ENCODE results near the gene NPEPL1. TPM values are rescaled to one million over a fixed set of nuclear protein-coding genes. Genes with fewer than 3 reads are reported as not detected.

Gene NPEPL1
- total RNA-seq, 4 donors from 2014 or later, result 41.6 to 56.0 (median 47.2) TPM

GRCh38 chr20:58688840-58689239 lies 3.8 kb upstream of the NPEPL1 start:
- no peaks in the 10 kb centered on the region for H3K36me3 ChIP-seq
- no peak overlapping the region for H3K4me3 ChIP-seq (replicated peaks in 1 of 3)
- intact Hi-C loops (cut with DNase I), result no loop called here
- no peaks in the 10 kb centered on the region for H3K9me3 ChIP-seq
- H3K27ac ChIP-seq, result no peak overlapping the region
- H3K27me3 ChIP-seq, result no peaks in the 10 kb centered on the region
- peaks cover 6 to 28% of the 10 kb centered on the region in 2 donors for H3K4me1 ChIP-seq
- no peak for TF ChIP-seq POLR2A (IDR thresholded peaks at IDR 0.05)
- no peak for TF ChIP-seq CTCF (IDR thresholded peaks at IDR 0.05)
- no peak for DNase-seq
- WGBS, 2 donors, result 48 to 50% methylated on average over 6 of the region's 6 CpGs

- TF ChIP-seq CTCF (IDR thresholded peaks at IDR 0.05), result no peak
- no peak for TF ChIP-seq POLR2A (IDR thresholded peaks at IDR 0.05)
- Histone ChIP-seq H3K4me3 (replicated peaks in 1 of 3) (no peak overlapping the region), H3K27me3 (no peaks in the 10 kb centered on the region), H3K27ac (peak overlapping the region; percentile 65 to 93 (median 90)), H3K4me1 (peaks cover 9 to 37% of the 10 kb centered on the region in 2 donors), H3K36me3 (peaks cover 4 to 5% of the 10 kb centered on the region in 2 donors), H3K9me3 (no peaks in the 10 kb centered on the region)
- intact Hi-C loops (cut with DNase I), result loop anchor here (5.0 kb wide), 2 partner anchors 38 to 453 kb away; partner anchors contain the start of gene STX16
- DNase-seq, result no peak
- 25 to 26% methylated on average over 7 of the region's 7 CpGs for WGBS, 2 donors
These were observed 2.0 kb upstream of the NPEPL1 start for GRCh38 chr20:58690396-58691135.

- intact Hi-C loops (cut with DNase I), result loop anchor here (5.0 kb wide), 2 partner anchors 40 to 455 kb away; partner anchors contain the start of gene STX16
- peaks cover 9 to 37% of the 10 kb centered on the region in 2 donors for H3K4me1 ChIP-seq
- H3K27me3 ChIP-seq, result no peaks in the 10 kb centered on the region
- peak in 1 of 2 donors; percentile 19 for DNase-seq
- WGBS, 2 donors, result 91 to 92% methylated on average over 17 to 22 of the region's 31 CpGs
- no peaks in the 10 kb centered on the region for H3K9me3 ChIP-seq
- peak overlapping the region; percentile 90 to 93 (median 92) for H3K27ac ChIP-seq
- TF ChIP-seq POLR2A (IDR thresholded peaks at IDR 0.05), result no peak
- no peak for TF ChIP-seq CTCF (IDR thresholded peaks at IDR 0.05)
- peaks cover 15 to 19% of the 10 kb centered on the region in 2 donors for H3K36me3 ChIP-seq
- H3K4me3 ChIP-seq (replicated peaks in 1 of 3), result no peak overlapping the region
These were observed 624 bp upstream of the NPEPL1 start for GRCh38 chr20:58691773-58692578.

GRCh38 chr20:58693226-58694006 lies 816 bp downstream of the NPEPL1 start:
- Histone ChIP-seq H3K4me3 (replicated peaks in 1 of 3) (peak overlapping the region in 1 of 3 donors; percentile 58), H3K27me3 (no peaks in the 10 kb centered on the region), H3K4me1 (peaks cover 9 to 37% of the 10 kb centered on the region in 2 donors), H3K36me3 (peaks cover 23 to 28% of the 10 kb centered on the region in 2 donors), H3K27ac (peak overlapping the region; percentile 23 to 79 (median 73)), H3K9me3 (no peaks in the 10 kb centered on the region)
- DNase-seq, result peak; percentile 19 to 34
- intact Hi-C loops (cut with DNase I), result loop anchor here (5.0 kb wide), 2 partner anchors 41 to 456 kb away; partner anchors contain the start of gene STX16
- whole genome bisulfite sequencing, 2 donors, result 34 to 56% methylated on average over 19 to 21 of the region's 51 CpGs
- no peak for TF ChIP-seq CTCF (IDR thresholded peaks at IDR 0.05)
- no peak for TF ChIP-seq POLR2A (IDR thresholded peaks at IDR 0.05)
